NCI-H1436 treated with DMSO at 0.1 percent for 48 hours (cell line): ENCODE data around the gene MTAP.

Source experiments
- DNase-seq: peaks from one replicate; lab custom pipeline; 2025; lab: John Stamatoyannopoulos, UW

MTAP gene

DNA sequence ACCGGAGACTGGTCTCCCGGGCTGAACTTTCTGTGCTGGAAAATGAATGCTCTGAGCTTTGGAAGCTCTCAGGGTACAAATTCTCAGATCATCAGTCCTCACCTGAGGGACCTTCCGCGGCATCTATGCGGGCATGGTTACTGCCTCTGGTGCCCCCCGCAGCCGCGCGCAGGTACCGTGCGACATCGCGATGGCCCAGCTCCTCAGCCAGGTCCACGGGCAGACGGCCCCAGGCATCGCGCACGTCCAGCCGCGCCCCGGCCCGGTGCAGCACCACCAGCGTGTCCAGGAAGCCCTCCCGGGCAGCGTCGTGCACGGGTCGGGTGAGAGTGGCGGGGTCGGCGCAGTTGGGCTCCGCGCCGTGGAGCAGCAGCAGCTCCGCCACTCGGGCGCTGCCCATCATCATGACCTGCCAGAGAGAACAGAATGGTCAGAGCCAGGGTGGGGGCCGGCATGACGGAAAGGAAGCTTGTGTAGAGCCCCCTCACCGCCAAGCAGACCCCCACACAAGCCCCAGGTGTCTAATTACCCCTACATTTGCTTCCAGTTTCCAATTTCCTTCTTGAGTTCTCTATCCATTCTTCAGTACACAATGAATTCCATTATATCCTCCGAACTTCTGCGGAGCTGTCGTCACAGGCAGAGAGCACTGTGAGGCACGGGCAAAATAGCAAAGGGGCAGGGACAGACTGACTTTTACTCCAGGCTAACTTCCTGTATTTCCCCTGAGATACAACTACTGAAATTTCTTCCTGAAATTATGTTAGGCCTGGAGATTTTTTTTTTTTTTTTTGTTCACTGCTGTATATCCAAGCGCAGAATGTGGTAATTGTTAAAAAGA, 168.6 kb downstream of the MTAP start:
- DNase-seq, result no peak

GRCh38 chr9:21972361-21972760, 169.9 kb downstream of the MTAP start:
- no peak for DNase-seq

DNA sequence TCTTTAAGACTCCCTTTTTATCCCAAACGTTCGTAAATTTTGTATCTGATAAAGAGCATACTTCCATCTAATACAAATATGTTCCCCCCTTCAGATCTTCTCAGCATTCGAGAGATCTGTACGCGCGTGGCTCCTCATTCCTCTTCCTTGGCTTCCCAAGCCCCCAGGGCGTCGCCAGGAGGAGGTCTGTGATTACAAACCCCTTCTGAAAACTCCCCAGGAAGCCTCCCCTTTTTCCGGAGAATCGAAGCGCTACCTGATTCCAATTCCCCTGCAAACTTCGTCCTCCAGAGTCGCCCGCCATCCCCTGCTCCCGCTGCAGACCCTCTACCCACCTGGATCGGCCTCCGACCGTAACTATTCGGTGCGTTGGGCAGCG, 171.9 kb downstream of the MTAP start:
- no peak for DNase-seq

DNA sequence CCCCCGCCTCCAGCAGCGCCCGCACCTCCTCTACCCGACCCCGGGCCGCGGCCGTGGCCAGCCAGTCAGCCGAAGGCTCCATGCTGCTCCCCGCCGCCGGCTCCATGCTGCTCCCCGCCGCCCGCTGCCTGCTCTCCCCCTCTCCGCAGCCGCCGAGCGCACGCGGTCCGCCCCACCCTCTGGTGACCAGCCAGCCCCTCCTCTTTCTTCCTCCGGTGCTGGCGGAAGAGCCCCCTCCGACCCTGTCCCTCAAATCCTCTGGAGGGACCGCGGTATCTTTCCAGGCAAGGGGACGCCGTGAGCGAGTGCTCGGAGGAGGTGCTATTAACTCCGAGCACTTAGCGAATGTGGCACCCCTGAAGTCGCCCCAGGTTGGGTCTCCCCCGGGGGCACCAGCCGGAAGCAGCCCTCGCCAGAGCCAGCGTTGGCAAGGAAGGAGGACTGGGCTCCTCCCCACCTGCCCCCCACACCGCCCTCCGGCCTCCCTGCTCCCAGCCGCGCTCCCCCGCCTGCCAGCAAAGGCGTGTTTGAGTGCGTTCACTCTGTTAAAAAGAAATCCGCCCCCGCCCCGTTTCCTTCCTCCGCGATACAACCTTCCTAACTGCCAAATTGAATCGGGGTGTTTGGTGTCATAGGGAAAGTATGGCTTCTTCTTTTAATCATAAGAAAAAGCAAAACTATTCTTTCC, 172.4 kb downstream of the MTAP start:
- DNase-seq, result no peak

DNA sequence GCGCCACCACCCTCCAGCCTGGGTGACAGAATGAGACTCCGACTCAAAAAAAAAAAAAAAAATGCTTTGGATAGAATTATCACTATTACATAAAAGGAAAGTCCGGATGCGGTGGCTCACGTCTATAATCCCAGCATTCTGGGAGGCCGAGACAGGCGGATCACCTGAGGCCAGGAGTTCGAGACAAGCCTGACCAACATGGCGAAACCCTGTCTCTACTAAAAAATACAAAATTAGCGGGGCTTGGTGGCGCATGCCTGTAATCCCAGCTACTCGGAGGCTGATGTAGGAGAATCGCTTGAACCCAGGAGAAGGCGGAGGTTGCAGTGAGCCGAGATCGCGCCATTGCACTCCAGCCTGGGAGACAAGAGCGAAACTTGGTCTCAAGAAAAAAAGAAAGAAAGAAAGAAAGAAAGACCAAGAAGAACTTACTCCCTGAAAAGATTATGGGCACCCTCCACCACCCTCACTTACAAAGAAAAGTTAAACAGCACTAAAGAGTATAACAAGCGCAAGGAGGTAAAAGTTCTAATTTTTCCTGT, 174.0 kb downstream of the MTAP start:
- DNase-seq, result no peak

- no peak for DNase-seq
These were observed 180.0 kb downstream of the MTAP start for GRCh38 chr9:21982391-21982790.

DNA sequence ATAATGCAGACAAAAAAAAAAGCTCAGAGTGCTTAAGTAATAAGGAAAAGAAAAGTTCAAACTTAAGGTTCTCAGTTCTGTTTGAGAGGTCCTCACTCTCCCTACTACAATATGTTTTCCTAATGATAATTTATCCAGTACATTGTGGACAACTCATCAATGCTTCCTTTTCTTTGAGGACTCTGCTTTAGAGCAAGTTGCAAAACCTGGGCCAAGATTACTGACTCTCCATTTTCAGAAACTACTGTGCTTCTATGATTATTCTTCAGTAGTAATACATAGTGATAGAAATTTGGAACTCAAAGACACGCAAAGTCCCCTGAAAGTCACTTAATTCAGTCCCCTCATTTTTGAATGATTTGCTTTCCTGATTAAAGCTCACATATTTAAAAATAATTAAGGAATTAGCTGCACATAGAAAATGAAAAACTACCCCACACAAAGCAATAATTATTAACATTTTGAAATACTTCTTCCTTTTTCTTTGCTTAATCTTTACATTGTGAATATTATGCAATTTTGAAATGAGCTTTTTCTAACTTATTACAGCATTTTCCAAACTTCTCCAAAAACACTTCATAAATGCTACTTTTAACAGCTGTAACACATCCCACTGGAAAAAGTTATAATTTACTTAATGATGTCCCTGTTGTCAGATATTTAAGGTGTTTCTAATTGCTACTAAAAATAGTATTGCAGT, 180.6 kb downstream of the MTAP start:
- DNase-seq, result no peak

DNA sequence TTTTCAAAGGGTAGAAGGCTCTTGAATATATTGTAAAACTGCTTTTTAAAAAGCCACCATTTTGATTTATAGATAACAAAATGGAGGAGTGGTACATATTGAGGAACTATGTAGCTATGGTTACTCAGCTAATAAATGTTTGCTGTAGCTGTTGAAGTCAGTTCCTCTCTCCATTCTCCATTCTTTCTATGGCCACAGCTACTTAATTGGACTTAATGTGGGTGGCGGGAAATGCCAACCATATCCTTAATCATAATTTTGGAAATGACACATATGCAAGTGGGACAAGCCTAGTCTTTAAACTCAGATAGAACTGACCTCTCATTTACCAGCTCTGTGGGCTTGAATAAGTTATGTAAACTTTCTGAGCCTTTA, 181.1 kb downstream of the MTAP start:
- no peak for DNase-seq

GRCh38 chr9:21984101-21984500, 181.7 kb downstream of the MTAP start:
- DNase-seq, result no peak

DNA sequence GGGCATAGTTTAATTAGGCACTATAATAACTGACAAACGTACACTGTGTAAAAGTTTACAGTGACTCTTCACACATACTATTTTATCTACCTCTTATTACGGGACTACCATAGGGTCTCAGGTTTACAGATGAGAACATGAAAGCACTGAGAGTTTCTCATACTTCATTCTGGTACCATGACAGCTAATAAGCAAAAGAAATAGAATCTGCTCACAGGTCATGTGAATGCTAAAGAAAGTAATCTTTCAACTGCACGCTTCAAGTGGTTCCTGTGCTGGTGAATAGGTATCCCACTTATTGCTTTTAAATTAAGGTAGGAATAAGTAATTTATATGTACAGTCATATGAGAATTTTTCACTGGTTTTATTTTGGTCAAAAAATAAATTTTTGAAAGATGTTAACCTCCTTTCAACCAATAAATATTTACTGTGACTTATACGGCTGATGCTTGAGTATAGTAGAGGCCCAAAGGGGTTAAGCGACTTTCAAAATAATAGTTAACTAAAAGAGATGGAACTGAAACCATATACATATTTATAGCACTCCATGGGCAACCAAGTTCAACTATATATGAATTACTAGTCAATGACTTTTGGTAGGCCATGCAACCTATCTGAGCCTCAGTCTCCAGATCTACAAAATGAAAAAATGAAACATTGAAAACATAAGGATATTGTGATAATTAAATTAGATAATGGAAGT, 183.7 kb downstream of the MTAP start:
- no peak for DNase-seq
